H1 (cell line): ENCODE measurements around the gene CHST11. TPM values are rescaled to one million over a fixed set of nuclear protein-coding genes. Genes with fewer than 3 reads are reported as not detected.

Experiments
- CREB1 ChIP-seq: IDR thresholded peaks from 2 replicates; pipeline ENCODE4 v1.6.1; 2012; ENCODE audit warnings: inconsistent platforms
- RAD21 ChIP-seq, 2 experiments: IDR thresholded peaks in 1 of 2; conservative IDR thresholded peaks in 1 of 2; 2 replicates each; pipeline ENCODE4 v1.6.1; 2011; ENCODE audit warnings: low read depth in 2 of 2, low read length in 2 of 2, improper control_type of control experiment in 1 of 2, inconsistent platforms in 1 of 2, mild to moderate bottlenecking in 1 of 2, moderate library complexity in 1 of 2
- polyA plus RNA-seq, 7 experiments: library from polyadenylated mRNA; depleted of rRNA in 3 of 7; stranded (reverse) in 5 of 7; unstranded in 2 of 7; fragments of >200 nt in 5 of 7; fragments of 200-250 nt in 2 of 7; gene quantifications; 1 replicate in 5 of 7; 2 replicates in 1 of 7; 4 replicates in 1 of 7; pipeline versions ENCODE4 v1.2.1 to v1.2.3, GENCODE V29; 2011 to 2013; ENCODE audit warnings: missing spikeins in 2 of 7, mixed read lengths in 2 of 7
- total RNA-seq: library from RNA; stranded (reverse); fragmentation: NEBNext Ultra II Directional; extraction: Animal tissue kit (Norgen Biotek cat#: 25700); gene quantifications from 2 replicates; pipeline ENCODE4 v1.2.1, GENCODE V29; 2021

Gene CHST11
- total and polyA plus RNA-seq, 2 of the 8 experiments (the other 6 are each of a cell fraction or from before 2014, with no cell fraction given) = 14.4 to 20.8 TPM

- peak; percentile 92 to 94 for TF ChIP-seq RAD21 (IDR thresholded peaks at IDR 0.05 in 1 of 2, conservative IDR thresholded peaks at IDR 0.05 in 1 of 2; ENCODE audit: low read depth in 2 of 2, low read length in 2 of 2)
- TF ChIP-seq CREB1 = no peak
Observed at GRCh38 chr12:104680070-104680469, 223.3 kb downstream of the CHST11 start (continued).
